OCI-LY3 (cell line): ENCODE results near the gene CTSW.

ENCODE experiments used
- CTCF ChIP-seq: fragments of 200-600, 300-600 bp; sonication (generic); IDR thresholded peaks from 2 replicates; pipeline ENCODE4 v1.5.1; 2014; ENCODE audit warnings: antibody characterized with exemption, low read length, low read depth
- EZH2phosphoT487 ChIP-seq: fragments of 200-600 bp; shearing (Covaris generic); IDR thresholded peaks from 2 replicates; pipeline ENCODE4 v1.6.1; 2018; ENCODE audit warnings: antibody characterized with exemption, mixed run types, low read depth

DNA sequence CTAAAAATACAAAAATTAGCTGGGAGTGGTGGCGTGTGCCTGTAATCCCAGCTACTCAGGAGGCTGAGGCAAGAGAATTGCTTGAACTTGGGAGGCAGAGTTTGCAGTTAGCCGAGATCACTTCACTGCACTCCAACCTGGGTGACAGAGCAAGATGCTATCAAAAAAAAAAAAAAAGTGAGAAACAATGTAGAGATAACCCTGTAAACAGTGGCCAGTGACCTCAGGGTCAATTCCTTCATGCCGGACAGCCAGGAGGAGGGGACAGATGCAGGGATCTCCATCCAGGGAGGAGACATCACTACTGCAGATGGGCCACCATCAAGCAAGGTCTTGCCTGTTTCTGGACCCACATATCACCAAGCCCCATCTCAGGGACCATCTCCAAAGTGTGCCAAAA lies 31.9 kb upstream of the CTSW start:
- TF ChIP-seq CTCF = no peak
- TF ChIP-seq EZH2phosphoT487 = no peak
